HG03342 (cell line): ENCODE data around the gene THG1L.
"Not testable (repeated sequence)": the region's sequence is repeated elsewhere in the genome, so short reads cannot be mapped to it uniquely, and the experiment has no call there.

Experiments
- ATAC-seq: cut with Tn5 transposase; IDR thresholded peaks from one replicate; pipeline ENCODE4 v1.9.1; 2021; ENCODE audit warnings: mild to moderate bottlenecking, moderate library complexity; ENCODE audit not compliant: unreplicated experiment

Gene THG1L

DNA sequence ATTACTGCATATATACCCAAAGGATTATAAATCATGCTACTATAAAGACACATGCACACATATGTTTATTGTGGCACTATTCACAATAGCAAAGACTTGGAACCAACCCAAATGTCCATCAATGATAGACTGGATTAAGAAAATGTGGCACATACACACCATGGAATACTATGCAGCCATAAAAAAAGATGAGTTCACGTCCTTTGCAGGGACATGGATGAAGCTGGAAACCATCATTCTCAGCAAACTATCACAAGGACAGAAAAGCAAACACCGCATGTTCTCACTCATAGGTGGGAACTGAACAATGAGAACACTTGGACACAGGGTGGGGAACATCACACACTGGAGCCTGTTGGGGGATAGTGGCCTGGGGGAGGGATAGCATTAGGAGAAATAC, 4.6 kb upstream of the THG1L start:
- ATAC-seq: not testable (repeated sequence)

DNA sequence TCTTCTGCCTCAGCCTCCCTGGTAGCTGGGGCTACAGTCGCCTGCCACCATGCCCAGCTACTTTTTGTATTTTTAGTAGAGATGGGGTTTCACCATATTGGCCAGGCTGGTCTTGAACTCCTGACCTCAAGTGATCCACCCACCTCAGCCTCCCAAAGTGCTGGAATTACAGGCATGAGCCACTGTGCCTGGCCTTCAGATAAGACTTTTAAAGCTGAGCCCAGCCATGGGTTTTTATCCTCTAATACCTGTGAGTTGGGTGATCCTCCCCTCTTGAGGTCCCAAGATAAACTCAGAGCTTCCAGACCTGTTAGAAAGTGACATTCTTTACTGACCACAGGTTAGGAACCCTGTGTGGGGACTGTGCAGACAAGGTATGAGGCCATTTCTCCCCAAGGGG, 3.4 kb upstream of the THG1L start:
- not testable (repeated sequence) for ATAC-seq

GRCh38 chr5:157729858-157730257, 1.4 kb upstream of the THG1L start:
- ATAC-seq: peak; percentile 75

- no peak for ATAC-seq
These were observed 334 bp upstream of the THG1L start for GRCh38 chr5:157730900-157731271.

- ATAC-seq: no peak
These were observed 902 bp downstream of the THG1L start for GRCh38 chr5:157732130-157732514.

GRCh38 chr5:157732596-157733262, 1.5 kb downstream of the THG1L start:
- no peak for ATAC-seq

DNA sequence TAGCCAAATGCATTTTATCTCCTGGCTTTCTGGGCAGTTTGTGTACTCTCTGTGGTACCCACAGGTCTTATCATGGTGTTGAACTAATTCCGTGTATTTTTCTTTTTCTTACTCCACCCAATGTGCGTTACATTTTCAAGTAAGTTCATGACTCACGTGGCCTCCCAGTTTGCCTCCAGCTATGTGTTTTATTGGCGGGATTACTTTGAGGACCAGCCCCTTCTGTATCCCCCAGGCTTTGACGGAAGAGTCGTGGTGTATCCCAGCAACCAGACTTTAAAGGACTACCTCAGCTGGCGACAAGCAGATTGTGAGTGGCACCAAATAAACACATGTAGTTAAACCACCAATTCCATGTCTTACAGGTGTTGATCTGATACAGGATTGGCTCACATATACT, 3.2 kb downstream of the THG1L start:
- ATAC-seq: no peak

DNA sequence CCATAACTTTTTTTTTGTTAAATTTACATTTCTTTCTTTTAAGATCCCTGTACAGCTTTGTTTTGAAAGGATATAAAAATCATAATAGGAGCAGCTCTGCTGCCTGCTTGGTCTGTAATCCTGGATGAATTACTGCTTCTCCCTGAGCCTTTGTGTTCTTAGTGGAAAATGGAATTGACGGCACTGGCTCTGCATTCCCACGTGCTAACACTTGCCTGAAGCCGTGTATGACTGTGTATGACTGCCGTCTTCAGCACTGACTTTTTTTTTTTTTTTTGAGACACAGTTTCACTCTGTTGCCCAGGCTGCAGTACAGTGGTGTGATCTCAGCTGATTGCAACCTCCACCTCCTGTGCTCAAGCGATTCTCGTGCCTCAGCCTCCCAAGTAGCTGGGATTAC, 4.8 kb downstream of the THG1L start:
- ATAC-seq: no peak

DNA sequence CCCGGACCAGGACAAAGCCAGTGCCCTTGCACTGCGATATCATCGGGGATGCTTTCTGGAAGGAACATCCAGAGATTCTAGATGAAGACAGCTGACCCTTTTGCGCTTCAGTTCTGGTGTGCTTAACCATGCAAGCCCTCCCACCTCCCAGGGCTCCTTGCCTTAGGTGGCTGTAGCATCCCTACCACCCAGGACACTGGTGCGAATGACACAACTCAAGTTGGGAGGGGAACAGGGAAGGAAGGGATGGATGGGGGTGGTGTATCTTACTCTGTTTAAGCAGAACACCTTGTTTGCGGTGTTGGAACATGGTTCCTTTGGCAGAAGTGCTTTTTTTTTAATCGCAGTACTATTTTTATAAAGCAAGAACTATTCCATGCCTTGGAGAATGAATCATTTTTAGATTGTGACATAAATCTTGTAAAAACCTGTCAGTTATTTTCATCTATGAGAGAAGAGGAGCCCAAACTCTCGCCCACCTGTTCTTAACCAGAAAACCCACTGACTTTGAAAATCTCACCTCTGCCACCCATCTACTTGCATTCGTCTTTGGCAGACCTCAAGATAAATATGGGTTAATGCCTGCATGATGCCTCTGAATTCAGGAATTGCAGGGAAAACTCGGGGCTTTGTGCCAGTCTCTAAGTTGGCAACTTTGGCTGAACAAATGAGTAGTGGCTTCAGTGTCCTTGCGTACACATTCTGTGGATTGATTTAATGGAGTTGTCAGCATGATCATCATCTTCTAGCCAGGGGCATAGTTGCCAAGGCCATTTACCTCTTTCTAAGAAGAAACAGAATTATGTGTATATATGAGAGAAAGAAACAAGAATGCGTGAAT, 8.4 kb downstream of the THG1L start:
- no peak for ATAC-seq

DNA sequence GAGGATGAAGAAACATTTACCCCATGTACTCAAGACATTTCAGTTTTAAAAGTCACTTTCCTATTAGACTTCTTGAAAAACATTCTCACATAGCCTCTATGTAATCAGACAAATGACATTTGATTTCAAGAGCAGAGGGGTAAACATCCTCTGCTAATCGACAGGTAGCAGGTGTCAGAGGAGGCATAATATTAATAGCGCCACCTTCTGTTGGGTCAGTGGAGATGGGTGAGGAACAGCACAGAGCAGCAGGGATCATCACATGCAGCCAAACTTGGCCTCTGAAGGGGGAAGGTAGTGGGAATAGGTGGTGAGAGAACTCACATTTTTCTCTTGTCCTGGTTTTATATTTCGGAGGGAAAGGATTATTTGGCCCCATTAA, 9.0 kb downstream of the THG1L start:
- ATAC-seq: no peak

GRCh38 chr5:157741131-157741530, 9.9 kb downstream of the THG1L start:
- ATAC-seq: no peak

DNA sequence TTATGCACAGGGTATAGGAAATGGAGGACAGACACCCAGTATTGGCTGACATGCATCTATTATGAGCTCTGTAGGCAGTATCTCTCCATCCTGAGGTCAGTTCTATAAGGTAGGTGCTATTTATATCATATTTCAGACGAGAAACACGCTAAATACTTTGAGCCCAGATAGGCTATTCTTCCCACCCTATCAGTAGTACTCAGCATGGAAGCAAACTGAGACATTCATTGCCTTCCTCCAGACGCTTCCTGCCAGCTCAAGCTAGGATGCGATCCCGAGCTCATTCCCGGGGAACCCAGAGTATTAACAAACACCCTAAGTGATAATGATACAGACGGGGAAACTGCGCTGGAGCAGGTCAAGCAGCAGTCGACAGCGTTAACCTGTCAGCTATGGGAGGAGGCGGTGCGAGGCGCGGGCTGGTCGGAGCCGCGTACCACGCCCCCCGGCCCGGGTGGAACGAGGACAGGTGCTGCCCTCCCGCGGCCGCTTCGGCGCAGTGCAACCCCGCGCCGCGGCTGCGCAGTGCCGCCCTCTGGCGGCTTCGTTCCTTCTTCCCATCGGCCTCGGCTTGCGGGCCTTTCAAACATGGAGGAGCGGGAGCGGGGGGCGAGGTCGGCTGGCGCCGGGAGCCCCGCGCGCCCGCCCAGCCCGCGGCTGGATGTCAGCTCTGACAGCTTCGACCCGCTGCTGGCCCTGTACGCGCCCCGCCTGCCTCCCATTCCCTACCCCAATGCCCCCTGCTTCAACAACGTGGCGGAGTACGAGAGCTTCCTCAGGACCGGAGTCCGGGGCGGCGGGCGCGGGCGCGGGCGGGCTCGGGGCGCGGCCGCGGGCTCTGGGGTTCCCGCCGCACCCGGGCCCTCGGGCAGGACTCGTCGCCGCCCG, 12.2 kb downstream of the THG1L start, which contains the start of gene LSM11:
LSM11 (plus strand) TSS at position 550 of the 888 bp plus-strand sequence; CDS start at position 589, 39 bp downstream.
- ATAC-seq: peak; percentile 93

GRCh38 chr5:157744051-157745011, 13.1 kb downstream of the THG1L start:
- ATAC-seq: peak; percentile 30

- no peak for ATAC-seq
These were observed 13.8 kb downstream of the THG1L start for GRCh38 chr5:157745041-157745456.

- ATAC-seq: no peak
These were observed 16.0 kb downstream of the THG1L start for GRCh38 chr5:157747173-157747740.

GRCh38 chr5:157747766-157748700, 16.8 kb downstream of the THG1L start:
- no peak for ATAC-seq

- no peak for ATAC-seq
These were observed 17.7 kb downstream of the THG1L start for GRCh38 chr5:157748760-157749461.

GRCh38 chr5:157749462-157749799, 18.2 kb downstream of the THG1L start:
- ATAC-seq: no peak
